ENCODE measurements around the gene OR2A7.
A peak's percentile ranks its signal among the peaks of the same experiment; 100 is the strongest.
"Not testable (repeated sequence)": the region's sequence is repeated elsewhere in the genome, so short reads cannot be mapped to it uniquely, and the experiment has no call there.

Gene OR2A7

GRCh38 chr7:144264692-144265091 is at the start of gene OR2A7:
TSS of gene OR2A7 (minus strand) at chr7:144264792. CDS start at chr7:144259628, 5,164 bp downstream.
- not testable (repeated sequence) for DNase-seq

- DNase-seq = not testable (repeated sequence)
Measured at GRCh38 chr7:144311872-144312469, 47.4 kb upstream of the OR2A7 start, which contains the start of gene OR2A1. TSS of gene OR2A1 (plus strand) at chr7:144312419. CDS start at chr7:144318125, 5,706 bp downstream.

GRCh38 chr7:144311218-144311617 is 46.6 kb upstream of the OR2A7 start:
- not testable (repeated sequence) for DNase-seq

GRCh38 chr7:144309702-144310101 is 45.1 kb upstream of the OR2A7 start:
- DNase-seq = not testable (repeated sequence)

- not testable (repeated sequence) for DNase-seq
Measured at GRCh38 chr7:144305156-144305555, 40.6 kb upstream of the OR2A7 start.

- DNase-seq = not testable (repeated sequence)
Measured at GRCh38 chr7:144303607-144304006, 39.0 kb upstream of the OR2A7 start.

GRCh38 chr7:144302578-144303303 is 38.1 kb upstream of the OR2A7 start:
- not testable (repeated sequence) for DNase-seq

- peak; percentile 13 for DNase-seq
Measured at GRCh38 chr7:144293794-144294499, 29.4 kb upstream of the OR2A7 start.

- DNase-seq = not testable (repeated sequence)
Measured at GRCh38 chr7:144292384-144293161, 28.0 kb upstream of the OR2A7 start.

- DNase-seq = not testable (repeated sequence)
Measured at GRCh38 chr7:144291607-144292006, 27.0 kb upstream of the OR2A7 start.

- DNase-seq = not testable (repeated sequence)
Measured at GRCh38 chr7:144287171-144287784, 22.7 kb upstream of the OR2A7 start.

- not testable (repeated sequence) for DNase-seq
Measured at GRCh38 chr7:144283716-144284115, 19.1 kb upstream of the OR2A7 start.

- DNase-seq = not testable (repeated sequence)
Measured at GRCh38 chr7:144282490-144282889, 17.9 kb upstream of the OR2A7 start.

GRCh38 chr7:144281981-144282380 is 17.4 kb upstream of the OR2A7 start:
- not testable (repeated sequence) for DNase-seq

GRCh38 chr7:144280010-144280409 is 15.4 kb upstream of the OR2A7 start:
- DNase-seq = not testable (repeated sequence)

- DNase-seq = not testable (repeated sequence)
Measured at GRCh38 chr7:144275281-144275680, 10.7 kb upstream of the OR2A7 start.

GRCh38 chr7:144269188-144269587 is 4.6 kb upstream of the OR2A7 start, which contains the start of gene CTAGE8:
TSS of gene CTAGE8 (minus strand) at chr7:144269288. CDS start at chr7:144269250, 38 bp downstream.
- not testable (repeated sequence) for DNase-seq

GRCh38 chr7:144262128-144262527 is 2.5 kb downstream of the OR2A7 start:
- not testable (repeated sequence) for DNase-seq

GRCh38 chr7:144259067-144259466 is 5.5 kb downstream of the OR2A7 start:
- DNase-seq = not testable (repeated sequence)

GRCh38 chr7:144256112-144256511 is 8.5 kb downstream of the OR2A7 start:
- no peak for DNase-seq

GRCh38 chr7:144255471-144255897 is 9.1 kb downstream of the OR2A7 start:
- no peak for DNase-seq

- not testable (repeated sequence) for DNase-seq
Measured at GRCh38 chr7:144252307-144252706, 12.3 kb downstream of the OR2A7 start.

Data from CD4-positive, alpha-beta T cell treated with Interleukin-10 for 1 hour (primary cell).